ENCODE measurements around the gene GRM7.
A peak's percentile ranks its signal among the peaks of the same experiment; 100 is the strongest.

Gene GRM7

DNA sequence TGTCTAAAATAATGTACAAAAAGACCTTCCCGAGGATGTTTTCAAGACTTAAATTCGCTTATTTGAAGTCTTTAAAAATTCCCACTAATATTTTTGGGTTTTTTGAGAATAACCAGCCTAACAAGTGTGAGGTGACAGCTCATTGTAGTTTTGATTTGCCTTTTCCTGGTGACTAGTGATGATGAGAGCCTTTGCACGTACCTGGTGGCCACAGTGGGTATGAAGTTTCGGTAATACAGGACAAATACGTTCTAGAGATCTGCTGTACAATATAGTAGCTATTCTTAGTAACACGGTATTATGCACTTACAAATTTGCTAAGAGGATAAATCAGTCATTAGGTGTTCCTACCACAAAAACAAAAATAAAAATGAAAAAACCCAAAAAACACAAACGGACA lies 124.9 kb downstream of the GRM7 start:
- DNase-seq: no peak

DNA sequence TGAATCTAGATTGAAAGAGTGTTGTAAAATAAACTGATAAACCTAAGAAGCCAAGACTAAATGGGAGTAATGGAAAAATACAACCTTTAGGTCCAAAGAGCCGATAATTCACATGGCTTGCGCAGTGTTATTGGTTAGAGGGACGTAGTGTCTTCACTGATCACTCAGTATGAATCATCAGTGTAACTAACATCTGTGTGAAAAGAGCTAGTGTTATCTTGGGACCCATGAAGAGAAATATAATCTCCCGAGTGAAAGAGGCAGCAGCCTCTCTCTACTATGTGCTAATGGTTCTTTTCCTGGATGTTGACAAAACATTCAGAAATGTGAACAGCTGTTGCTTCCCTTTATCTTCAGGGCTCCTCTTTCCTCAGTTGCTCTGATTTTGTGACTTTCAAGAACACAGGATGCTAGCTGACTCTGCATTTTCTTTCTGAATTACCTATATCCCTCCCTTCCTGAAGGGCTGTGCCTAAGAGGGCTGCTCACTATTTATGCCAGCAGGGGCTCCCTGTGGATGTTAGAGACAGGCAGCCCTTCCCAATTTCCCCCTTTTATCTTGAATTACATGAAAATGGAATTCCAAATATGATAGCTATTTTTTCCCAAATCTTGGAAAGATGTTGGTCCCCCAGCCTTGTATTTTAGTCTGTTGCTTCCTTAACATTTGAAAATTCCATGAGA lies 128.8 kb downstream of the GRM7 start:
- DNase-seq: no peak

GRCh38 chr3:6994081-6994668 lies 133.3 kb downstream of the GRM7 start:
- peak; percentile 20 for DNase-seq

- DNase-seq: no peak
These were observed 139.6 kb downstream of the GRM7 start for GRCh38 chr3:7000501-7000900.

DNA sequence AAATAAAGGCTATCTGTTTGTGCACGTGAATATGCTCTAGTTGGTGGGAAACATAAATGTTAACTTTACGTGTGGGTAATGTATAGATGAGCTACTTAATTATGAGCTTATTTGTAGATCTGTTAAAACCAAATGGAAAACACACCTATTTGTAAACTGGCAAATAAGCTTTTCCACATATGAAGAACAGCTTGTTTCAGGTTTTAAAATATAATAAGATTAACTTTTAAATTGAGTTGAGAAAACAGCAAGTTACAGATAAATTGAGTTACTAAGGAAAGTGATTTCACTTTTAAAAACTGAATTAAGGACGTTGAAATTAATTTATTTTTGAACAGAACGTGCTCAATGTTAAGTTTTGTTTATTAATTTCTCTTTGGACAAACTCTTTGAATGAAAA lies 140.5 kb downstream of the GRM7 start:
- DNase-seq: no peak

DNA sequence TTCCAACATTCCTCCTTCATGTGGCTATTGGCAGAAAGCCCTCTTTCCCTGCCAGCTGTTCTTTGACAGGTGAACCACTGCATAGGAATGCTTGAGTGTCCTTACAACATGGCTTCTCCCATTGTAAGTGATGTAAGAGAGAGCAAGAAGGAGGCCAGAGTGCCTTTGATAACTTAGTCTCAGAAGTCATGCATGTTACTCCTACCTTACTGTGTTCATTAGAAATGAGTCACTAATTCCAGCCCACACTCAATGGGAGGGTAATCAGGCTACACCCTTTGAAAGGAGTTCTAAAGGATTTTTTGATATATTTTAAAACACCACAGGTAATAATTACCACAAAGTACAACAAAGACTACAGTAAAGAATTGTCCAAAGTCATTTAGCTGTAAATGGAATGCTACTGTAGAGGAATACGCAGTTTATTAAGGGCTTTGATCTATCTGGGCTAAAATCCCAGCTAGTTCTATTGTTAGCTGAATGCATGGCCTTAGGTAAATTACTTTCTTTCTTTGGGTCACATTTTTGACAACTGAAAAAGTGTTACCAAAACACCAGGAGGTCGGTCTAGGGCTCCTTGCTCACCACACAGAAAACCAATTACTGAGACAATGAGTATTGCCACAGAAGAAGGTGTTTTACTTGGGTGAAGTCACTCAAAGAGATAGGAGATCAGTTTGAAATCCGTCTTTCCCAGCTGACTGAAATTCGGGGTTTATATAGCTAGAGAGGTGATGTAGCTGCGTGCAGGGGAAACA lies 154.9 kb downstream of the GRM7 start:
- DNase-seq: no peak

DNA sequence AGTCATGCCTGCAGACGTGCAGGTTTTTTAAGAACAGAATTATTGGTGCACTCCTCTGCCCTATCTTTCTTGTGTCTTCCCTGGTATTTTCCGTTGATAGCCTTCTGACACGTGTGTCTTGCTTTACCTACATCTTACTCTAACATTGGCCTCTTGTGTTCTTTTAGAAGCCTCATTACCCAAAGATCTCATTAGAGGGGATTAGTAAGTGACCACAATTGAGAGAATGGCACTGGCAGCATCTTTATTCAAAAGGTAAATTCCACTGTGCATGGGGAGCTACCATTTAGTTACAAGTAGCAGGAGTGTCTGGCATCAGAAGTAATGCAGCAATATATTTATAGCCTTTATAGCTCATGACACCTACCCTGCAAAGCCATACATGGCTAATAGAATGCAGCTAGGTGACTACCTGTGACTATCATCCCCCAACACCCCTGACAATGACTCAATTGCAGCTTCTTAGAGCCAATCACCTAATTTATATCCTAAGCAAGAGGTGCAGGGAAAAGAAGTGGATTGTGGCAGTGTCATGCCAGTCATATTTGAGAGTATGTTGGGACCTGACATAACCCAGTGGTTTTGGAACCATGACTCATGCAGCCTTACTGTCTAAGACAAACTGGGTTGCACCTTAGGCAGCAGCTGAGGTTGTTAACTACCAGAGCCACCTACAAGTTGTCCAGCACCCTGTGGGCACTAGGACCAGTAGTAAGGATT lies 164.8 kb downstream of the GRM7 start:
- no peak for DNase-seq

GRCh38 chr3:7029562-7029961 lies 168.6 kb downstream of the GRM7 start:
- no peak for DNase-seq

GRCh38 chr3:7038394-7038793 lies 177.5 kb downstream of the GRM7 start:
- no peak for DNase-seq

DNA sequence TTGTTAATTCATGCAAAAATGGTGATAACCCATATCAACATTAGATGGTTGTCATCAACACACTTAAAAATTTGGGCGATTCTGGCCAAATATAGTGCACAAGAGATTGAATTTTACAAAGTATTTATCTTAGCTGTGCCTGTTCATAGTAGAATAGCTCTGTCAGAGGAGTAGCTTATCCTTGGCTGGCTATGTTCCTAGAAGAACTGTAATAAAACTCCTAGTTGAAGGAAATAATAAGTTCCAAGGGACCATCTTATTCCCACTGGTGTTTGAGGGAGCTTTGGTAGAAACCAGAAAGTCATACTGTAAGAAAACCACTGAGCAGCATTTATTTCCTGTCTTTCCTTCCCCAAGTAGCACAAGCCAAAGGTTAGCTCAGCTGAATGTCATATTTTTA lies 201.8 kb downstream of the GRM7 start:
- DNase-seq: no peak

GRCh38 chr3:7070461-7070860 lies 209.5 kb downstream of the GRM7 start:
- DNase-seq: no peak

DNA sequence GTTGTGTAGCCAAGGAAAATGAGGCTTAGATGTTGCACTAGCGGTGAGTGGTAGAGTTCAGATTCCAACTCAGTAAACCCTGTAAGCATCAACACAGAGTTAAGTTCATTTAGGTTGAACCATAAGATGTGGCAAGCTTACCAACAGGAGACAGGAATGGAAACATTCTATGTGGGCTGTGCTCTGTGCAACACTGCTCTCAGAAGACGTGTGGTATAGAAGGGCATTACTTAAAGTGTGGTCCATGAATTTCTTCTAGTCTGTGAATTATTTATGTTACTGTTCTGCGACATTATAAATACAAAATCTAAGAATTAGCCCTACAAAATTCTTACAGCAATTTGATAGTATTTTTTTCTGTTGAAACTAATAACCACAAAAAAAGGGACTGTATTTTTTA lies 213.3 kb downstream of the GRM7 start:
- no peak for DNase-seq

DNA sequence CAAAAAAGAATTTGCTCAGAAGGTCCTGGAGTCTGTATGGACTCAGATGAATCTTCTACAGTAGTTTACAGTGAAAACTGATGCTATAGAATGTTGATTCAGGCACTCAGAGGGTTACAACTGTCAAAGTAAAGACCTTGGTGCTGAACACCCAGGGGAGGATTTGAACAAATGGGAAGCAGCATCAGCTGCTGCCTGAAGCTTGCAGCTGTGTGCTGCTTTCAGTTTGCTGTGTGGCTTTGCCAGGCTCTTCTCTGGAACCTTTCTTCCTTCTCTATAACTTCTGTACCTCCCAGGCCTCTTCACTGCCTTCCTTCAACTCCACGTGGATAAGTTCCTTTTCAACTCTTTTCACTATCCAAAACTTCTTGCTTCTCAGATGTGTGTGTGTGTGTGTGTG lies 214.2 kb downstream of the GRM7 start:
- DNase-seq: no peak

- no peak for DNase-seq
These were observed 215.0 kb downstream of the GRM7 start for GRCh38 chr3:7075901-7076300.

GRCh38 chr3:7082244-7082643 lies 221.3 kb downstream of the GRM7 start:
- DNase-seq: no peak

DNA sequence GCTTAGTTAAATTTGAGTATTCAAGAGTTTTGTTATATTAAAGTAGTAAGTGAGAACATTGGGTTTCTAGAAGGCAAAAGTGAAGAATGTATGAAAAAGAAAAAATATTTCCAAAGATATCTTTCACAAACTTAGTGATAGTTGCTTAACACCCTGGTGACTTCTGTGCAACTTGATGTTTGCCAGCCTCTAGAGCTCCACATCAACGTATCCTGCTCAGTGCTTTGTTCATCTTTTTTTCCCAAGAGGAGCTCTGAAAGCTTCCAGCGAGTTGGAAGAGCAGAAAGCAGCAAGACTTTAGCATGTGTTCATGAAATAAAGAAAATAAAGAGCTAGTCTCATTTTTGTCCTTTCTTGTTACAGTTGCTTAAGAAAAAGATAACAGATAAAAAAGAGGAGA lies 225.5 kb downstream of the GRM7 start:
- DNase-seq: no peak

GRCh38 chr3:7095116-7095515 lies 234.2 kb downstream of the GRM7 start:
- no peak for DNase-seq

DNA sequence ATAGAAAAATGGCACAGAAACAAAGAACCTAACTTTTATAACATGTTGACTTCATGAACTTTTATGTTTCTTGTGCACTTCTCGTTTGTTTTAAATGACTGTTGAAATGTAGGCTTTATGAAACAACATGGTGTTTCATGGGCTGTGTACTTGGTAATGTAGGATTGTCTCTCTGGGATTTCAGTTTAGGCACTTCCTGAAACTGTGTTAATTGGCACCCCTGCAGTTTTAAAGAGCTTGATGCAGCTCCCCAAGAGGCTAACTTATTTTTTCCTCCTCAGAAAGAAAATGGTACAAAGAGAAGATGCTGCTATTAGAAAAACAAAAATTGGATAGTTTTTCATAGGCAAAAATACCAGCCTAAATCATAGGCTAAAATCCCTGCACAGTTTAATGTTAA lies 239.2 kb downstream of the GRM7 start:
- no peak for DNase-seq

GRCh38 chr3:7106635-7107034 lies 245.7 kb downstream of the GRM7 start:
- no peak for DNase-seq

DNA sequence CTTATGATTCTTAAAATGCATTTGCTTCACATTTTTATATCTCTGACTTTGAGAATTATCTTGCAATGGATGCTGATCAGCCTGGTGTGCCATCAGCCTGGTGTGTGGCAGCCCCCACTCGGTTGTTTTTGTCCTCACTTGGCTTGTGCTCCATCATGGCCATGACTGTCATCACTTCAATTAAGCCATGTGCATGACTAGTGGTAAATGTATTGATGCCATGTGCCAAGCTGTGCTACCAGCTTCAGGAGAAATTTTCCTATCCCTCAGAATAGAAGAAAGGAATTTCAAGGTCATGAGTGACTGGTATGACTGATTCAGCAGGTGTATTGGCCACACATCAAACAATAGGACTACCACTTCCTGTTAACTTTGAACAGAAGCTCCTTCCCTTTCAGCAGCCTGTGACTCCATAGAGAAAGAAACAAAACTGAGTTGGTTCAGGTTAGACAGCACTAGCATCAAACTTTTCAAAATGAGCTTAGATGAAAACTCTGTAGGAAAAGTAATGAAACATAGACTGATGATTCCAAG lies 251.7 kb downstream of the GRM7 start:
- no peak for DNase-seq

- DNase-seq: no peak
These were observed 283.9 kb downstream of the GRM7 start for GRCh38 chr3:7144697-7145308.

DNA sequence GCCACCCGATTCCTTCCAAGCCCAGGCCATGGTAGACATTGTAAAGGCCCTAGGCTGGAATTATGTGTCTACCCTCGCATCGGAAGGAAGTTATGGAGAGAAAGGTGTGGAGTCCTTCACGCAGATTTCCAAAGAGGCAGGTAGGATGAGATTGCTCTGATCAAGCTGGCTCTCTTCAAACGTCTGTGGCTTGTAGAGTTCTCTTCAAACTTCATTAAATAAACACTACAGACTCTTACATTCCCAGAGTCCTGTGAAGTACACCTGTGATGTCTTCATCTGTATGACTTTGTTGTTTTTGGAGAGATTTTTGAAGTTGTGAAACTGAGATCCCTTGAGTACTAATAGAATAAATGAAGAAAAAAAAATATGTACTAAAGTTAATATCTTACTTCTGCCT lies 285.6 kb downstream of the GRM7 start:
- DNase-seq: peak; percentile 43

DNA sequence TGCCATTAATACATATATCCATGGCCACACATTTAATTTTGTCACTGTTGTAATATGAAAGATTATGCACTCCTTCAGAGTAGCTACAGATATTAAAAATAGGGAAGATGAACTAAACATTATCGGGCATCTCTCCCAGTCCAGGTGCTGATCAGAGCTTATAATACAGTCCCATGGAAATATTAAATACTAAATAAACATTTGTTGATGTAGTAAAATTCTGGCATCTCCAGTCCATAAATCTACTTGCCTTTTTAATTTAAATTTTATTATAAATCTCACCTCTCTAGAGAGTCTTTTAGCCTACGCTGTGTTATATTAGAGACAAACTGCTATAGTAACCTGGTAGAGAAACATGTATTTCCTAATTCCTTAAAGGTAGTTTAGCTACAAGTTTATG lies 297.6 kb downstream of the GRM7 start:
- no peak for DNase-seq

All from NCI-H510A treated with DMSO at 0.1 percent for 48 hours (cell line).